Kidney (tissue), 14 donors: Measurements from ENCODE around the gene BRPF3. TPM values are rescaled to one million over a fixed set of nuclear protein-coding genes. Genes with fewer than 3 reads are reported as not detected.

ENCODE experiments used
- DNase-seq, 5 donors: peaks; one replicate each; pipeline ENCODE4 v3.0.0-alpha.2; 2013 to 2020
- FAIRE-seq: peaks from 2 replicates; lab custom pipeline; 2012; peaks lifted over from hg19 to GRCh38; lab: Jason Lieb, UNC
- H3K27ac ChIP-seq, 2 donors: one replicate each; pipeline ENCODE4 v1.7.0; 2013; ENCODE audit warnings: low read depth in 2 of 2, low read length in 2 of 2, inconsistent platforms in 1 of 2
- H3K27me3 ChIP-seq: one replicate; pipeline ENCODE4 v1.7.1; 2013; ENCODE audit warnings: low read length, inconsistent platforms; ENCODE audit not compliant: control insufficient read depth, insufficient read depth
- H3K36me3 ChIP-seq, 3 donors: one replicate each; pipeline versions ENCODE4 v1.7.0 to v1.7.1; 2013; ENCODE audit warnings: low read length in 3 of 3, control low read depth in 1 of 3, inconsistent platforms in 1 of 3; ENCODE audit not compliant: insufficient read depth in 3 of 3, control insufficient read depth in 2 of 3
- H3K4me1 ChIP-seq, 3 donors: one replicate each; pipeline versions ENCODE4 v1.7.0 to v1.7.1; 2013; ENCODE audit warnings: low read length in 3 of 3, inconsistent platforms in 1 of 3, low read depth in 1 of 3; ENCODE audit not compliant: control insufficient read depth in 2 of 3, insufficient read depth in 2 of 3
- H3K4me3 ChIP-seq, 3 donors: one replicate each; pipeline versions ENCODE4 v1.7.0 to v1.8.1; 2013; ENCODE audit warnings: low read length in 3 of 3, control low read depth in 1 of 3, inconsistent platforms in 1 of 3
- H3K9ac ChIP-seq, 3 donors: one replicate each; pipeline versions ENCODE4 v1.7.0 to v1.7.1; 2013; ENCODE audit warnings: low read length in 3 of 3, control low read depth in 1 of 3, inconsistent platforms in 1 of 3
- H3K9me3 ChIP-seq, 3 donors: one replicate each; pipeline versions ENCODE4 v1.7.0 to v1.7.1; 2013; ENCODE audit warnings: low read length in 3 of 3, control low read depth in 1 of 3, inconsistent platforms in 1 of 3; ENCODE audit not compliant: control insufficient read depth in 2 of 3, insufficient read depth in 1 of 3
- CTCF ChIP-seq: IDR thresholded peaks from 3 replicates; pipeline ENCODE4 v1.5.1; 2012; ENCODE audit warnings: mild to moderate bottlenecking, moderate library complexity, borderline replicate concordance; ENCODE audit not compliant: insufficient read depth; ENCODE audit errors: extremely low read depth
- intact Hi-C: fragments of 100-400 bp; cut with DNase I; formaldehyde crosslinking; loops from one replicate; pipeline ENCODE4 v1.11.1; 2022
- polyA plus RNA-seq: library from polyadenylated mRNA; stranded (reverse); fragments of 350-450 nt; fragmentation: Illumina TruSeq; extraction: RNeasy Lipid Tissue Mini Kit (QIAGEN cat#74804); gene quantifications from one replicate; pipeline ENCODE4 v1.2.3, GENCODE V29; 2014; ENCODE audit warnings: low read depth, low replicate concordance; ENCODE audit not compliant: insufficient read depth
- total RNA-seq: library from RNA; stranded (reverse); fragmentation: NEBNext Ultra II Directional; extraction: Animal tissue kit (Norgen Biotek cat#: 25700); gene quantifications from one replicate; pipeline ENCODE4 v1.2.1, GENCODE V29; 2021
- donor health status: control.
- donor health status: control.
- donor health status: control.
- donor health status: control.
- donor health status: control.
- donor health status: DM: yes; HTN: yes; CAD: no.
- donor health status: Normal renal cell carcinoma (clear cell type).

Gene BRPF3
- total and polyA plus RNA-seq, 2 donors from 2014 or later = 10.2 to 29.5 TPM

GRCh38 chr6:36227379-36228228 lies 31.1 kb downstream of the BRPF3 start:
- no peak for DNase-seq
- Histone ChIP-seq H3K9me3 (no peaks in the 10 kb centered on the region), H3K27me3 (no peaks in the 10 kb centered on the region), H3K9ac (no peak overlapping the region), H3K4me3 (no peak overlapping the region), H3K4me1 (peaks cover 0 to 17% (median 9%) of the 10 kb centered on the region in 3 donors), H3K27ac (no peak overlapping the region), H3K36me3 (peaks cover 5 to 44% (median 37%) of the 10 kb centered on the region in 3 donors)
- no peak for FAIRE-seq
- intact Hi-C loops = no loop called here
- no peak for TF ChIP-seq CTCF

DNA sequence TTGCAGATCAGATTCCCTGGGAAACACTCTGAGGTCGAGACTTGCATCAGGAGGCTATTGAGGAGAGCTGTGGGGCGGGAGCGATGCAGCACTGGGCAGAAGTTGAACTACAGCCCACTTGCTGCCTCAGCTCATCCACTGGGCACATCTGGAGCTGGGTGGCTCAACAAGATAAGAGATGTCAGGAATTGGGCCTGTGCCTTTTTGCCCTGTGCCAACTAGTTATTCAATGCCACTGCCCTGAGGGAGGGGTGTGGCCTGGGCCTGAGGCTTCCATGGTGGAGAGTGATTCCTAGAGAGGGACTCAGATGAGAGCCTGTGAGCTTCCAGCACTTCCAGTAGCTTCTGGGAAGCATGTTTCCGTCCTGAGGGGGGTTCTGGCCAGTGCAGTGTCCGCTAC lies 32.7 kb downstream of the BRPF3 start:
- intact Hi-C loops = no loop called here
- H3K36me3 ChIP-seq = peaks cover 3 to 42% (median 30%) of the 10 kb centered on the region in 3 donors
- H3K27me3 ChIP-seq = no peaks in the 10 kb centered on the region
- no peak overlapping the region for H3K9ac ChIP-seq
- FAIRE-seq (no peak), DNase-seq (no peak)
- H3K4me3 ChIP-seq = no peak overlapping the region
- no peak overlapping the region for H3K27ac ChIP-seq
- H3K4me1 ChIP-seq = peaks cover 0 to 16% (median 9%) of the 10 kb centered on the region in 3 donors
- H3K9me3 ChIP-seq = no peaks in the 10 kb centered on the region
- no peak for TF ChIP-seq CTCF

- Histone ChIP-seq H3K27me3 (no peaks in the 10 kb centered on the region), H3K4me3 (no peak overlapping the region), H3K27ac (no peak overlapping the region), H3K4me1 (peaks cover 0 to 11% (median 5%) of the 10 kb centered on the region in 3 donors), H3K36me3 (peaks cover 0 to 40% (median 30%) of the 10 kb centered on the region in 3 donors), H3K9ac (no peak overlapping the region), H3K9me3 (no peaks in the 10 kb centered on the region)
- DNase-seq = no peak
- intact Hi-C loops = no loop called here
- no peak for FAIRE-seq
- no peak for TF ChIP-seq CTCF
Observed at GRCh38 chr6:36230371-36230770, 33.8 kb downstream of the BRPF3 start.
